Heart left ventricle (tissue), 13 donors: ENCODE measurements around the gene ADRA2B.

Experiments
- CTCF ChIP-seq, 12 donors: fragments of 200-600 bp; sonication (generic) in 4 of 12; IDR thresholded peaks; one replicate each; pipeline versions ENCODE4 v1.5.0 to v1.8.0; 2018 to 2022; ENCODE audit warnings: antibody characterized with exemption in 12 of 12, mild to moderate bottlenecking in 5 of 12
- POLR2A ChIP-seq, 2 donors: fragments of 450-650 bp; IDR thresholded peaks; one replicate each; pipeline ENCODE4 v1.6.1; 2017; ENCODE audit warnings: antibody characterized with exemption in 2 of 2, mild to moderate bottlenecking in 2 of 2, moderate library complexity in 2 of 2
- donor health status: ischemic (EF 13 %, LVEDD 7.1; RV severe dilation, severe dysfunction).
- donor health status: DM: no; HTN: yes; CAD: no.
- donor health status: DM: no; HTN: no; CAD: no.
- donor health status: ischemic (EF 25% LVEDD 6.9; RV normal size, moderate dysfunction).
- donor health status: ischemic (EF 25% LVEDD 5.7; RV mildly dilated, moderate dysfunction).
- donor health status: ischemic (EF 35%, LVEDD 5.7; RV mildly dilated, moderate dysfunction).
- donor health status: nonischemic (EF 11% LVEDD 7.7; RV severe dilation, severe dysfunction).
- donor health status: DM: yes; HTN: yes; CAD: no.
- donor health status: PGD.
- donor health status: ischemic (EF 29% LVEDD 5.4; RV normal size, mild dysfunction).
- donor health status: nonischemic (EF 23%, LVEDD 6.1; RV moderate dilation, normal function).

DNA sequence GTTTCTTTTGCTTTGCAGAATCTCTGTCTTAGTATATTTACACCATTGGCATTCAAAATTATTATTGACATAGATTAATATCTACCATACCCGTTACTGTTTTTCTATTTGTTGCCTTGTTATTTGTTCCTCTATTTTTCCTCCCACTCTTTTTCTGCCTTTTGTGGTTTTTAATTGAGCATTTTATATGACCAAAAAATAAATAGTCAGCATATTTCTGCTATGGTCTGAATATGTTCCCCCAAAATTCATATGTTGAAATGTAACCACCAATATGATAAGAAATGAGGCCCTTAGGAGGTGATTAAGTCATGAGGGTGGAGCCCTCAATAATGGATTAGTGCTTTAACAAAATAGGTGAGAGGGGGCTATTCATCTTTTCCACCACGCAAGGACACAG, 35.3 kb downstream of the ADRA2B start:
- TF ChIP-seq CTCF (IDR thresholded peaks at IDR 0.05) (no peak), POLR2A (IDR thresholded peaks at IDR 0.05) (no peak)
